A673 (cell line): Measurements from ENCODE around the gene SNCB.

ENCODE experiments used
- EZH2 ChIP-seq: fragments of 200-600 bp; sonication (generic); IDR thresholded peaks from 2 replicates; pipeline ENCODE4 v1.6.1; 2017; ENCODE audit warnings: borderline replicate concordance, low read depth, mild to moderate bottlenecking, mixed read lengths, antibody characterized with exemption, low read length; ENCODE audit not compliant: poor library complexity, severe bottlenecking
- TF ChIP-seq, protein P1 (sequence below): fragments of 300-800, 200-600 bp; sonication (generic); conservative IDR thresholded peaks from 2 replicates; pipeline ENCODE4 v1.5.1; 2017; ENCODE audit warnings: low read depth, mild to moderate bottlenecking, antibody characterized with exemption, low read length, moderate library complexity, mixed read lengths

DNA sequence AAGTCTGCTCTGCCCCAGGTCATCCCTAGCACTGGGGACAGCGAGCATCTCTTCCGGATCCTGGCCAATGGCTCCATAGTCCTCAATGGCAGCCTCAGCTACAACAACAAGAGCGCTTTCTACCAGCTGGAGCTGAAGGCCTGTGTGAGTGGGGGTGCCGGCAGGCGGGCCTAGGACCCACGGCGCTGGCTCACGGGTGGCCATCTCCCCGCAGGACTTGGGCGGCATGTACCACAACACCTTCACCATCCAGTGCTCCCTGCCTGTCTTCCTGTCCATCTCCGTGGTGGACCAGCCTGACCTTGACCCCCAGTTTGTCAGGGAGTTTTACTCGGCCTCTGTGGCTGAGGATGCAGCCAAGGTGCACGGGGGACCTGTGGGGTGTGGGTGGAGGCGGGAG lies 55.3 kb downstream of the SNCB start:
- TF ChIP-seq, protein P1, sequence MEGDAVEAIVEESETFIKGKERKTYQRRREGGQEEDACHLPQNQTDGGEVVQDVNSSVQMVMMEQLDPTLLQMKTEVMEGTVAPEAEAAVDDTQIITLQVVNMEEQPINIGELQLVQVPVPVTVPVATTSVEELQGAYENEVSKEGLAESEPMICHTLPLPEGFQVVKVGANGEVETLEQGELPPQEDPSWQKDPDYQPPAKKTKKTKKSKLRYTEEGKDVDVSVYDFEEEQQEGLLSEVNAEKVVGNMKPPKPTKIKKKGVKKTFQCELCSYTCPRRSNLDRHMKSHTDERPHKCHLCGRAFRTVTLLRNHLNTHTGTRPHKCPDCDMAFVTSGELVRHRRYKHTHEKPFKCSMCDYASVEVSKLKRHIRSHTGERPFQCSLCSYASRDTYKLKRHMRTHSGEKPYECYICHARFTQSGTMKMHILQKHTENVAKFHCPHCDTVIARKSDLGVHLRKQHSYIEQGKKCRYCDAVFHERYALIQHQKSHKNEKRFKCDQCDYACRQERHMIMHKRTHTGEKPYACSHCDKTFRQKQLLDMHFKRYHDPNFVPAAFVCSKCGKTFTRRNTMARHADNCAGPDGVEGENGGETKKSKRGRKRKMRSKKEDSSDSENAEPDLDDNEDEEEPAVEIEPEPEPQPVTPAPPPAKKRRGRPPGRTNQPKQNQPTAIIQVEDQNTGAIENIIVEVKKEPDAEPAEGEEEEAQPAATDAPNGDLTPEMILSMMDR = no peak
- no peak for TF ChIP-seq EZH2
